MV-4-11 (cell line): ENCODE results near the gene PSMD2.
A peak's percentile ranks its signal among the peaks of the same experiment; 100 is the strongest.
"Not testable (repeated sequence)": the region's sequence is repeated elsewhere in the genome, so short reads cannot be mapped to it uniquely, and the experiment has no call there.

ENCODE experiments used
- DNase-seq: peaks from one replicate; lab custom pipeline; 2025; lab: John Stamatoyannopoulos, UW

PSMD2 gene

GRCh38 chr3:184339451-184340135, 40.6 kb downstream of the PSMD2 start:
- DNase-seq: not testable (repeated sequence)

DNA sequence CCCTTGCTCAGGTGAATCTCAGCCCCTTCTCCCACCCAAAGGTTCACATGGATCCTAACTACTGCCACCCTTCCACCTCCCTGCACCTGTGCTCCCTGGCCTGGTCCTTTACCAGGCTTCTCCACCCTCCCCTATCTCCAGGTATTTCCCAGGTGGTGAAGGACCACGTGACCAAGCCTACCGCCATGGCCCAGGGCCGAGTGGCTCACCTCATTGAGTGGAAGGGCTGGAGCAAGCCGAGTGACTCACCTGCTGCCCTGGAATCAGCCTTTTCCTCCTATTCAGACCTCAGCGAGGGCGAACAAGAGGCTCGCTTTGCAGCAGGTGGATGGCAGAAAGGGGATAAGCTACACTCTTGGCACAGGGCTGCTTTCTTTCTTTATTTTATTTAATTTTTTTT, 42.9 kb downstream of the PSMD2 start:
- DNase-seq: no peak

DNA sequence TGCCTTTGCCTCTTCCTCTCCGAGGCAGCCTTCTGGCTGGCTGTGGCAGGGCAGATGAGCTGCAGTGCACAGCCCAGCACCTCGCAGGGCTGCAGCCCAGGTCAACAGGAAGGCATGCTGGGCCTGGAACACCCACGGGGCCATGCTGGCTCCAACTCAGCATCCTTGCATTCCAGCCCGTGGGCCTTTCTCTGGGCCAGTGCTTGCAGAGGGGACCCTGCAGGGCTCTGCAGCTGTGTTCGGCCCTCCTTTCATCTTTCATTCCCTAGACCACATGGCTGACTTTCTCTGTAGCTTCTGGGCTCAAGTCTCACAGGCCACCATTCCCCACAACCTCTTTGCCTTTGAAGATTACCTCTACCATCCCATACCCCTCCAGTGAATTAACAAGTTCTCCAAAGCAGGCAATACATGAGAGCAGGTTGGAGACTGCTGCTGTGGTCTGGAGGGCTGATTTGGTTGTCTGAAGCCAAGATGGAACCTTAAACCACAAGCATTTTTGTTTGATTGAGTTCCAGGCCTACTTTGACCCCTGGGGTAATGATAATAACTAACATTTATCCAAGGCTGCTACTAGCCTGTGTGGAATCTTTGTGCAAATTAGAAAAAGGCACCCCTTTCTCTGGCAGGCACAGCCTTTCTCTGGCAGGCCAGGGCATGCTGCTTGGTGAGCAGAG, 44.3 kb downstream of the PSMD2 start:
- no peak for DNase-seq

DNA sequence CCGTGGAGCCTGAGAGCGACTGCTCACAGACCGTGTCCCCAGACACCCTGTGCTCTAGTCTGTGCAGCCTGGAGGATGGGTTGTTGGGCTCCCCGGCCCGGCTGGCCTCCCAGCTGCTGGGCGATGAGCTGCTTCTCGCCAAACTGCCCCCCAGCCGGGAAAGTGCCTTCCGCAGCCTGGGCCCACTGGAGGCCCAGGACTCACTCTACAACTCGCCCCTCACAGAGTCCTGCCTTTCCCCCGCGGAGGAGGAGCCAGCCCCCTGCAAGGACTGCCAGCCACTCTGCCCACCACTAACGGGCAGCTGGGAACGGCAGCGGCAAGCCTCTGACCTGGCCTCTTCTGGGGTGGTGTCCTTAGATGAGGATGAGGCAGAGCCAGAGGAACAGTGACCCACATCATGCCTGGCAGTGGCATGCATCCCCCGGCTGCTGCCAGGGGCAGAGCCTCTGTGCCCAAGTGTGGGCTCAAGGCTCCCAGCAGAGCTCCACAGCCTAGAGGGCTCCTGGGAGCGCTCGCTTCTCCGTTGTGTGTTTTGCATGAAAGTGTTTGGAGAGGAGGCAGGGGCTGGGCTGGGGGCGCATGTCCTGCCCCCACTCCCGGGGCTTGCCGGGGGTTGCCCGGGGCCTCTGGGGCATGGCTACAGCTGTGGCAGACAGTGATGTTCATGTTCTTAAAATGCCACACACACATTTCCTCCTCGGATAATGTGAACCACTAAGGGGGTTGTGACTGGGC, 45.7 kb downstream of the PSMD2 start:
- DNase-seq: no peak

- peak; percentile 76 for DNase-seq
These were observed 46.5 kb downstream of the PSMD2 start for GRCh38 chr3:184345317-184346144.

DNA sequence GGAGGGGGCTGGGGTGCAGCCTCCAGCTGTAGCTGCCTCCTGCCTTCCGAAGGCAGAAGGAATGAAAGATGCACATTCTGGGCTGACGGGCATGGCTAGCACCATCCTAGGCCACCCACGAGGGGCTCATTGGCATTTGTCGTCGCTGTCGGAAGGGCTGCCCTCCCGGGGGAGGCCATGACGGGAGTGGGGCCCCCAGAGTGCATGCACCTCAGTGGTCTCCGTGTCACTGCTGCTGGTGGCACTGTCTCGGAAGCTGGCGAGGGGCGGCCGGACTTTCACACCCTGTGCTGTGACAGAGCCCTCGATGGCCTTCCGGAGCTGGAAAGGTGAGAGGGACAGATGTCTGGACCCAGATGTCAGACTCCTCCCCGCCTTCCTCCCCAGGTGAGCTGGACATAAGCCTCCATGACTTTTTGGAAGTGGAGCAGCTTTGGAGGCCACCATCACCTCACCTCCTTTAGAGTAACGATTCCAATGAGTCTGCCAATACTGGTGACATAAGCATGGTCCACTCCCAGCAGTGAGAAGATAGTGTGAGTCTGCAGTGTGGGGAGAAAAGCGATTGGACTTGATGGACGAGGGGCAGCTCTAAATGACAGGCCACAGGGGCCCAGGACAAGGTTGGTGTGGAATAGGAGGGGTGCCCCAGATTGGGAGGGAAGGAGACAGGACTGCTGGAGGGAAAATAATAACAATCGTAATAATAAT, 47.6 kb downstream of the PSMD2 start:
- DNase-seq: no peak

DNA sequence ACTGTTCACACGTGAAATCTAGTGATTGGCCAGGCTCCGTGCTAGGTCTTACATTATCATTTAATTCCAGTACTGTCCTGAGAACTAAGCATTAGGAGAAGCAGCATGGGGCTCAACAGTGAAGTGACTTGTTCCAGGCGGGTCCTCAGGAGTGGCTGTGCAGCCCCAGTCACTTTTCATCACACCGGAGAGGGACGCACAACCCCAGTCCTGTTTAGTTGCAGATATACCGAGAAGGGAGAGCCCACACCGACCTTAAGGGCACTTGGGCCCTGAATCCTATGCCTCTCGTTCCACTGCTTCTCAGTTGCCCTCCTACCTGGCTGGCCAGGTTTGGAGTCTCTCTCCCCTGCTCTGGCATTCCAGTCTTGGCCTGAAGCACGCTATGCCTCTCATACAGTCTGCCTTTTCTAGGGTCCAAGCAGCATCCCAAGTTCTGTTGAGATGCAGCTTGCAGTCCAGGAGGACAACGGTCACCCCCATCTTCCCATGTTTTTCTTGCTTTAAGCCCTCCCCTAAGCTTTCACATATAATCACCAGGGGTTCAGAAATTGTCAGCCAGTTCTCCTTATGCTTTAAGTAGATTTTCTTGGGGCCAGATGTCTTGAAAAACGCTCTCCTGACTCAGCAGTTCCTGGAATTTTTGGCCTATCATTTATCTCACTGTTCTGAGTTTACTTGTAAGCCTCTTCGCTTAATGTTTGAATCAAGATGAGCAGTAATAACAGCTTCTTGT, 48.4 kb downstream of the PSMD2 start:
- no peak for DNase-seq

DNA sequence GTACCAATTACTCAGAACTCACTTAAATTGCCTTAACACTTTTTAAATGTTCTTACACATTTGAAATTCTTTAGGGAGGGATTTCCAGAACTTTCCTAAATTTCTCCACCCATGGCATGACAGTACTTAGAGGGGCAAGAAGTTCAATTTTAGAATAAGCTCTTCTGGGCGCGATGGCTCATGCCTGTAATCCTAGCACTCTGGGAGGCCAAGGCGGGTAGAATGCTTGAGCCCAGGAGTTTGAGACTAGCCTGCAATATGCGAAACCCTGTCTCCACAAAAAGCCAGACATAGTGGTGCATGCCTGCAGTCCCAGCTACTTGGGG, 49.0 kb downstream of the PSMD2 start:
- no peak for DNase-seq

DNA sequence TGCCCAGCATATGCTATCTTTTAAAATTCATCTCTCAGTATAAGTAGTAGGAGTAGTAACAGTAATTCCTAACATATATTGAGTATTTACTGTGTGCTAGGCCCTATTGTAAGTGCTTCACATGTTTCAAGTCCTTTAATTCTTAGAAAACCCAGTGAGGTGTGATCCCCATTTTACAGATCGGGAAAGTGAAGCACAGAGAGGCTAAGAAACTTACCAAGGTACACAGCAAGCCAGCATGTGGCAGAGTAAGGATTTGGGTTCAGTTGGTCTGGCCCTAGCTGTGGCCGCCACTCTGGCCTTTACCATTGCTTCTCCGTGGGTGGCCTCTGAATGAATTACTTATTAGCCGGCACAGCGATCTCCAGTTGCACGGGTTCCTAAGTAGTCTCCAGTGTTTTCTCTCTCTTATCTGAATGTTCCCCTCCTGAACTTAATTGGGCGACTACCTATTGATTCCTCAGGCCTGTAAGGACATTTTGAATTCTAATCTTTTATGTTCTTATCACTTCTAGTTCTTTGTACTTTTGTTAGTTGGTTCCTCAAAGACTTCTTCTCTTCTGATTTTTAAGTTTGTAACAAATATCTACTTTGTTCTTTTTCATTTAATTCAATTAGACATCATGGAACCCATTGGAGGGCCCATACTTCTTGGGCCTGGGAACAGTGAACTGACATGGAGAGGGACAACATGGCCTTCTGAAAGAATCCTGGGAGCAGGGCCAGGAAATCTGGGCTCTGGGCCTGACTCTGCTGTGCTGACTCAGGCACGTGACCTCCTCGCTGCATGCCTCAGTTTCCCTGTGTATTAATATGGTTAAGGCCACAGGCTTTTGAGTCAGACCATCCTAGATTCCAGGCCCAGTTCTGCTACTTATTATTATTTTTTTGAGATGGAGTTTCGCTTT, 50.8 kb downstream of the PSMD2 start:
- no peak for DNase-seq

DNA sequence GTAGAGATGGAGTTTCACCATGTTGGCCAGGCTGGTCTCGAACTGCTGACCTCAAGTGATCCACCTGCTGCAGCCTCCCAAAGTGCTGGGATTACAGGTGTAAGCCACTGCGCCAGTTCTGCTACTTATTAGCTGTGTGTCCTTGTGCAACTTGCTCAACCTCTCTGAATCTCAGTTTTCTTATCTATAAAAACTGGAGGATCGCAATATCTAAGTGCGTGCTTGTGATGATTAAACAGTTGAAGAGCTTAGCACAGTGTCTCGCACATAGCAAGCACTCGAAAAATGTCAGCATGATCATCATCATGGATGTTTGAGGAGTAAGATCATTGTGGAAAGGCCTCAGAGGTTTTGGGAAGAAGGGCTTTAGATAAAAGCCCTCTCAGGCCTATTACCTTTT, 51.6 kb downstream of the PSMD2 start:
- DNase-seq: no peak

DNA sequence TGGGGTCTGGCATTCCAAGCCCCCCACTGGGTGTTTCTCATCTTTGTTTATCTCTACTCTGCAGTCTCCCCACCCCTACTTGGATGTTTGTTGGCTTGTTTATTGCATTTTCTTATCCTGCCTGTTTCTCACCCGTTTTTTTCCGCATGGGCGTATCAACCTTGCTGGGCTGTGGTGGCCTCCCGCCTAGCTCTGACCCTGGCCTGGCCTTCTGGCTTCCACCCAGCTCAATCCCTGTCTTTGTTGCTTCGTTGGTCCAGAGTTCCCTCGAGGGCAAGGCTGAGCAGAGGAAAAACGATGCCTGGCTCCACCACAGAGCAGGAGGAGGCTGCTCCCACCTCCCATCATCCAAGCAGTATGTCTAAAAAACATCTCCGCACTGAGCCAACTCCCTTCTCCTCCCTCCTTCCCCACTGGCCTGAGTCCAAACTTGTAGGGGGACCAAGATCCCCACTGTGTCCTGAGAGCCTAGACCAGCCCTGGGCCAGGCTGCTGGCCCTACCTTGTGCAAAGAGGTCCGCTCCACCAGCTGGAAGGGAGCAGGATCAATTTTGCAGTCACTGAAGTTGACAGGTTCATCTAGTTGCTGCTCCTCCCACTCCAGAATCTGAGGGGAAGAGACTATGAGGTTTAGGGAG, 52.6 kb downstream of the PSMD2 start:
- no peak for DNase-seq

DNA sequence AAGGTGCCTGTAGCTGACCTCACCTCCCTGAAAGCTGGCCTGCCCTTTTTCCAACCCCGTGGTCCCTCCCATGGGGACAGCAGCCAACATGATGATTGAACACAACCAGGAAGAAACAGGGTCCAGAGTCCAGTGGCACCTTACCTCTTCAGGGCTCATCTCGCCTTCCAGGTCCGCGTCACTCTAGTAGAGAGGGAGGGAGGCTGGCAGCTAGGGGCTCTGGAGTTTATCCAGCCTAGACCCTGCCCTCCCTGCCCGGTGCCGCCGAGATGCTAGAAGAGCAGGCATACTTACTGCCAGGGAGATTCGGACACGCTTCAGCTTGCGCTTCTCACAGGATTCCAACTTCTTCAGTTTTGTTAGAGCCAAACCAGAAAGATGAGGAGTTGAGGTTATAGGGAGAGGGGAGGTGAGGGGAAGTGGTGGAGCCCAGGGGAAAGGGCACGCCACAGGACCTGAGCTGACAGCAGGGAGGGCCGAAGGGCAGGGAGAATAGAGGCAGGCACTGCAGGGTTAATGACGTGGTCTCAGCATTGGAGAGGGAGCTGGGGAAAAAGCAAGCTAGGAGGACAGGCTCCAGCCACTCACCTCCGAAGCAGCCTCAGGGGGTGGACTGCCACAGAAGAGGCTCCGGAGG, 53.2 kb downstream of the PSMD2 start:
- DNase-seq: no peak

DNA sequence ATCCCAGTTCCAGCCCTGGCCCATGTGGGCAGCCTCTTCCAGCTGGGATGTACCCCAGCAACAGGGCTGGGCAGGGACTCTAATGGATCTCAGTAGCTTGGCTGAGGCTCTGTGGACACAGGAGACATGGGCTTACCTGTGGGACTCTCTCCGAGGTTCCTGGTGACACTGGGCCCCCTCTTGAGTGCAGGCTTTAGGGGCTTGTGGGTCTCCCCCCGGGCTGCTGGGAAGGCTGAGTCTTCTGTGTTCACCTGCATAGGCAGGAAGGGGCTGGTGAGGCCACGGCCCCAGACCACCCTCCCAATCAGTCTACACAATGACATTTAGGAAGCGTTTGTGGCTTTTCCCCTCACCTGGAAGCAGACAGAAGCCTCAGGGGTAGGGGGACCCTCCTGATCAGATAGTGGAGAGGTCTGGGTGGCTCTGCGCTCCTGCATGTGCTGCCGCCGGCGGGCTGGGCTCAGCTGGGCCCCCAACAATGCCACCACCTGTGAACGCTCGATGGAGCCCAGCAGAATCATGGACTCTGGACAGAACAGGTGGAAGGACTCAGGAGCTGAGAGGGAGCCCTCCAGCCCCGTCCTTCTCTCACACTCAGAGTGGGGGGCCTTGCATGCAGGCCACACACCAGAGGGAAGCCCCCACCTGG, 54.0 kb downstream of the PSMD2 start:
- DNase-seq: no peak

DNA sequence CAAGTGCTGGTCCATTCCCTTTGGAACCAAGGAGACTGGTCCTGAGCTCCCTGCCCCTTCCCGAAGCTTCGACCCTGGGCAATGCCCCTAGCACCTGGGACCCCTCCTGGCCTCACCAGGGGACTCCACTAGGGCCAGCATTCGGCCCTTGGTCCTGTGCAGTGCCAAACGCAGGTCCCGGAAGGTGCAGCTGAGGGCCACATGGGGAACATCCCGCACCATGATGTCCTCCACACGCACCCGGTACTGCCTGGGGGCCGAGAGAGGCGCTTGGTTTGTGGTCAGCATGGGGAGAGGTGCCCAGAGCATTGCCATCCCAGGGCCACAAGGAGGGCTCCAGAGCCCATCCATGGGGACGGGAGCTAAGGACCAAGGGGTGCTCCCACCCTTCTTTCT, 54.5 kb downstream of the PSMD2 start:
- no peak for DNase-seq

- no peak for DNase-seq
These were observed 55.2 kb downstream of the PSMD2 start for GRCh38 chr3:184354121-184354728.

DNA sequence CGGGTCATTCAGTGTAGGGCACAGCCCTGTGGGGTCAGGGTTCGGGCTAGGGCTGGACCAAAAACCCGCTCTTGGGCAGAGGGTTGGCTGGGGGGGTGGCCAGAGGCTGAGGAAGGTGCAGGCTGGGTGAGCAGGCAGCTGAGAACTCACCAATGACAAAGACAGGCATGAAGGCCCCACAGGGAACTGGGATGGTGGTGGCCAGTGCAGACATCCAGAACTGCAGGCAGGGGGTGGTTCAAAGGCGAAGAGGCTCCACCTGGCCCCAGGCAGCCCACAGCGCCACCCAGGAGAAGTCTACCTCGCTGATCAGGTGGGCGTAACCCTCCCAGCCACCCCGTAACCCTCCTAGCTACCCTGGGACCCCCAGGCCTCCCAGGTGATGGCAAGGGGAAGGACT, 55.7 kb downstream of the PSMD2 start:
- no peak for DNase-seq

- no peak for DNase-seq
These were observed 56.4 kb downstream of the PSMD2 start for GRCh38 chr3:184355261-184356040.
